GM19099 (cell line): ENCODE measurements around the gene DPF3.

Experiments used
- POLR2A ChIP-seq: IDR thresholded peaks from 3 replicates; pipeline ENCODE4 v1.6.1; 2011; ENCODE audit warnings: low read depth; ENCODE audit not compliant: insufficient read length; ENCODE audit errors: extremely low read depth

The DPF3 gene

DNA sequence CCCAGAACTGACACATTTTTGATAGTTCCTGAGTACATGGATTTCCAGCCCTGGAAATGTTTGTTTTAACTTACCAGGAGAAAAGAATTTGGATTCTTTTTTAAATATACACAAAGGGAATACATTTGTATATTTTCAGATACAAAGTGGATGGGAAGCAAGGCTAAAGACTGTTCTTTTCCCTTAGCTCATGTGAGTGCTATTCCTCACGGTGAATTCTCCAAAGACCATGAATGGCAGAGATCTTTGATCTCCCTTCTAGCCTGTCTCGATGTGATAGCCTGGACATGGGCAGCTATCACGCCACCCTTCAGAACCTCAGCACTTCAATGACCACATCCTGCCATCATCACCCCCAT lies 91.3 kb downstream of the DPF3 start:
- TF ChIP-seq POLR2A: no peak

DNA sequence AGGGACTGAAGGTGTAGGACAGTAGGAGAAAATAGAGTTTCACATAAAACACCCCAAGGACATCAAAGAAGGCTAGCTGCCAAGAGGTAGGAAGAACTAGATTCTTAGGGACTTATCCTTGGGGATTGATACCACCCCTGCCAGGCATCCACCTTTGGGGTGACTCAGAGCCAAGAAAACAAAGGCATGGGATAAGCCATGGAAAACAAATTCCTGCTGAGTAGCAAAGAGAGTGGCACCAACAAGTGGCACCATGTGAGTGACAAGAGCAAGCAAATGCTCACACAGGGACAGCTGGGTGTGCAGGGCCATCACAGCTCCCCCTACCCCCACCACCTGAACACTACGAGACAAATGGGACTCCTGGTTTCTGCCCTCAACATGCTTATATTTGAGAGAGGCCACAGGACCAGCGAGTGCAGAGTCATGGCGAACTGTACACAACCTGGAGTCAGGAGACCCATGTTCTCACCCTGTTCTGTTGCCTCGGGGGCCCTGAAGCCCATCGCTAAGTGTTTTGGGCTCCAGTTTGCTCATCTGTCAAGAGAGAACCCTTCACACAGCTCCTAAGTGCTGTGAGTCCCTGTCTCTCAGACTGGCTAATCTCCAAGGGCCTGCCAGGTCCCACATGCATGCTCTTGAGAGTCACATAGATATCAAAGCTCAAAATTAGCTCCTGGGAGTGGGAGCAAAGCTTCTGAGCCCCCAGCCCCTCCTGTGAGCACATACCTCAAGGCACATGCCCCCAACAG lies 91.9 kb downstream of the DPF3 start:
- no peak for TF ChIP-seq POLR2A

DNA sequence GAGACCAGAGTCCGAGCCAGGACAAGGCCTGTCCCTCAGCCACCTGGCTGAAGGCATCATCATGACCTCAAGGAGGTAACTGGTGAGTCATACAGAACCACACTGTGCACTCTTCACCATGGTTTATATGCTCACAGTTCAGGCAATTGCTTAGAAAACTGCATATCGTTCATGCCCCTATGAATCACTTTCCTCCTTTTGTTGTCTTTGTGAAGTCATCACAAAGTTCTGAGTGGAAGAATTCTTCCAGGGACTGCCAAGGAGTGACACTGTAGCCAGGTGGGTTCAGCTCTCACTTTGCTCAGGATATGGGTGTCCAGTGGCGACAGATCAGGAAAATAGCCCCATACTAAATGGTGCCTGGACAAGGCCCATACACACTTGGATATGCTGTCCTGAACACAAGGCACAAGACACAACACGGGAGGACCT lies 92.5 kb downstream of the DPF3 start:
- TF ChIP-seq POLR2A: no peak

DNA sequence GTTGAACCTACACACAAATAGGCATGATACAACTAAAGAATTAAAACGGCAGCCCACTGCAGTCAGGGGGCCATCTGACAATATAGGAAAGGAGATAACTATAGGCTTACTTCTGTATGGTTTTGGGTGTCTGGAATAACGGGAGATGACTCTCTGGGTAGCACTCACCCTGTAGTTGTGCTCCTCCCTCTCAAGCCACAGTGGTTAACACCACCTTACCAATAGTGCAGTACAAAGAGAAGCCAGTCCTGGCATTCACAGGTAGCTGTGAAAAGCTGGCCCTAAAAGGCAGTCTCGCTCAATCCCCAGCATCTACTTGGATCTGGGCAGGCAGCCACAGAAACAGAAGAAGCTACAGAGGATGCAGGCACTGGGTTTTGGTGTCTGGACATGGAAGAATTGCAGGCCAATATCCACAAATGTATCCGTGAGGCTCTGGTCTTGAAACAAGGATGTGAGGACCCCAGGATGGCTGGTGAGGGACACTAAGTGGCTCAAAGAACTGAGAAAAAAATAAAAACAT lies 93.0 kb downstream of the DPF3 start:
- no peak for TF ChIP-seq POLR2A

DNA sequence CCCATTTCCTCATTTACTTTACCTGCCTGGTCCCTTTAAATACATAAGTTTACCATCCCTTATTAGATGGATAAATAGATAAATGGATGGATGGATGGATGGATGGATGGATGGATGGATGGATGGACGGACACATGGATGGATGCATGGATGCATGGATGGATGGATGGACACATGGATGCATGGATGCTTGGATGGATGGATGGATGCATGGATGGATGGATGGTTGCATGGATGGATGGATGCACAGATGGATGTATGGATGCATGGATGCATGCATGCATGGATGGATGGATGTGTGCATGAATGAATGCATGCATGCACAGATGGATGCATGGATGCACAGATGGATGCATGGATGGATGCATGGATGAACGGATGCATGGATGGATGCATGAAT lies 93.6 kb downstream of the DPF3 start:
- no peak for TF ChIP-seq POLR2A

DNA sequence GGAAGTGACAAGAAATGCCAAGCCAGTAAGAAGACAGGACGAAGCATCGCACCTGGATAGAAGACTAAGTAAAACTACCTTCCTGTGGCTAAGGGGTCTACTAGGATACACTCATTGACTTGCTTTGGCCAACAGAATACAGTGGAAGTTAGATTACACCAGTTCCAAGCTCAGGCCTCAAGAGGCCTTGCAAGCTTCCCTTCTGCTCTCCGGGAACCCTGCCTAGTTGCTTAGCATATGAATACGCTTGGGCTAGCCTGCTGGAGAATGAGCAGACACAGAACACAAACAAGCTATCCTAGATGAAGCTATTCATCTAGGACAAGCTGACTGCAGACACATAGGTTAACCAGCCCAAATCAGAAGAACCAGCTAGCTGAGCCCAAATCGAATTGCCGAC lies 97.0 kb downstream of the DPF3 start:
- TF ChIP-seq POLR2A: no peak

DNA sequence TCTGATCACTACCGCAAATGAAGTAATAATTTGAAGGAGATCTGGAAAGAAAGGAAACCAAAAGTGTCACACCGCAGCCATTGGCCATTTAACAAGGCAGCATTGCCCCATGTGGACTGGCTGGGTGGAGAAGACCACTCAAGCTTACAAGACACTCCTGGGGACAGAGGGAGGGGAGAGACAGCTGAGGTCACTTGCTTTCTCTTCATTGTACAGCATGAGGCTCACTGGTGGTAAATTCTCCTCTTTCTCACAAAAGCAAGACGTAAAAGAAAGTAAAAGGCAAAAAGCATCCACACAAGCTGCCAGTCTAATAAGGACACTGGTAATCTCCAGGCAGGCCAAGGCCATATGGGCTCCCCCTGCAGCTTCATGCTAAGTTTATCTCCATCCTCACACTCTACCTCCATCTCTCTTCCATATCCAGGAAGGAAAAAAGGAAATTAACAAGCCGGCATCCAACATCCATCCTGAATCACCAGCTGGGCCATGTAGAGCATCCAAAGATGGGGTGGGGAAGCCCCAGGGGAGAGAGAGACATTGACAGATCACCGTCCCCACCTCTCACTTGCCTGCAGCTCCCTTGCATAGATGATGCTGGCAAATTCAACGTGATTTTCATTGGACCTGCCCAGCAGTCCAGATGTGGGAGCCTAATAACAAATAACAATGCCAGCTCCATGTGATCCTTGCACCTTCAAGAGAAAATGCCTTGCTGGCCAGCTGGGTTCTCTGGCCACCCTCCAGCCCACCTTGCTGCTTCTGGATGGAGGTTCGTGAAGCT lies 100.6 kb downstream of the DPF3 start:
- TF ChIP-seq POLR2A: no peak

DNA sequence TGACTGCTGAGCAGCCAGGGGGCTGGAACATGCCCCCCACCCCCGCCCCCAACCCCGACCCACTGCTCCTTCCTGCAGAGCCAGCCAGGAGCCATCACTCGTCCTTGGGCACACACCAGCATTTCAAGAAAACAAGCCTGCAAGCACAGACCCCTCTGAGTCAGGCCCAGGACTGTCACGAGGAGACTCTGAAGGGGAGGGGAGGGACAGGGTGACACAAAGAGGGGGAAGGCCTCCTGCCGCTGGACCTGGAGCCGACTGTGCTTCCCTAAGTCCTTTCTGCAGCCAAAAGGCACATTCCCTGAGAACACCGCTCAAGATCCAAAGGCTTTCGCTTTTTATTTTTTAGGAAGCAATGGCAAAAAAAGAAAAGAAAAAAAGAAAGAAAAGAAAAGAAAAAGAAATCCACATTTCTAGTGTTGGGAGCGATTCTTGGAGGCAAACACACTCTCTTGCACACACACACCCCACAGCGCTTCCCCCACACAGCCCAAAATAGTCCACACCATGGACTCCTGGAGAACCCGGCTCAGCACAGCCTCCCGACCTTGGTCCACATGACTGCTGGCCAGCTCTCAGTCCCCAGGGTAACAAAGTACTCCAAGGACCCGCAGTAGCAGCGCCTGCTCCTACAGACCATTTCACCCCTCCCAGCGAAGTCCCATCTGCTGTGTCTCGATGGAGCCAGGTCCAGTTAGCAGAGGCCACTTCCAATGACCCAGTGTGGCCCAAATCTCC lies 101.7 kb downstream of the DPF3 start:
- TF ChIP-seq POLR2A: no peak

DNA sequence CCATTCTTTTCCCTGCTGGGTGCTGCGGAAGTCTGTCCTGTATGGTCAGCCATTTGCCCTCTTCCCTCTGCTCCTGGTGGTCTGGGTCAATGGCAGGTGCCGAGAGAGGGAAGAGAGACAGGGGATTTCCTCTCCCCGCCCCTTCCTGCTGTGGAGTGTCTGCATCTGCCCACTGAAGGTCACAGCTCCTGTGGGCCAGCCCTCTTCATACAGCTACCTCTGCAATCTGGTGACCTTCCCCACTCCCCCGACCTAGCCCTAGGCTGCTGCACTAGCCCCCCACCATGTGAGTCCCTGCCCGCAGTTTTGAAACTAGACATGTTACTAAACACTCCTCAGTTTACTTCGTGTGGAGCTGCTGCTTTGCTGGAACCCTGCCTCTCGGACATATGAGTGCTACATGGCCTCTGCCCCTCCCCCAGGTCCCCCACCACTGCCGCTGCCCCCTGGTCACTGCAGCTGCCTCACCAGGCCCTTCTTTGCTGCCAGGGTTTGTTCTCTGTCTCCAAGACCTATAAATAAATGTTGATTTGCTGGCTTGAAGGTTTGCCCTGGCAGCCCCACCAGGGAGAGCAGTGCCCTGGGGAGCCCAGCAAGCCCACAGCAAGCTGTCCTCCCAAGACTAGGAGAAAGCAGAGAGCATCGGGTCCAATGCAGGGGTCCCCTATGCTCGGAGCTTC lies 102.9 kb downstream of the DPF3 start:
- TF ChIP-seq POLR2A: no peak

DNA sequence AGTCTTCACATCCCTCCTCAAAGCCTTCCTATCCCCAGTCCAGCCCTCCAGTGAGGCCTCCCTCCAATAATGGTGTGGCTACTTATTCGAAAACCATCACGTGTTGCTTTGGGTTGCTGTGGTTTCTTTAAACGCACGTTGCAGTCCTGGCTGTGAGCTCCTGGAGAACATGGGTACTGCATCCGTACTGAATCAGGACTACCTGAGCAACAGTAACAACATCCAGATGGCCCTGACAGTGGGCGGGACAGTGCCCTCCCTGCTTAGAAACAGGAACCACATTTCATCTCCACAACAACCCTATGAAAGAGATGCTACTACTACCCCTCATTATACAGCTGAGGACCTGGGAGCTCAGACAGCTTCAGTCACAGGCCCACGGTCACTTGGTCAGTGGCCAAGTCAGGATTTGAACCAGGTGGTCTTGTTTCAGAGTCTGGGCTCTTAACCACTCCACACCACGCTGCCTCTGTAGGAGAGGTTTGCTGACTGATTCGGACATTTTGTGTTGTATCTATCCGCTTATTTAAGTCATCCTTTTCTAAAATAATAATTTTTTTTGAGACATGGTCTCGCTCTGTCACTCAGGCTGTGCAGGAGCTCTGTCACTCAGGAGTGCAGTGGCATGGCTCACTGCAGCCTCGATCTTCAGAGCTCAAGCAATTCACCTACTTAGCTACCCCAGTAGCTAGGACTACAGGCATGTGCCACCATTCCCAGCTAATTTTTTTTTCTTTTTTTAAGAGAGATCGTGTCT lies 104.8 kb downstream of the DPF3 start:
- no peak for TF ChIP-seq POLR2A

DNA sequence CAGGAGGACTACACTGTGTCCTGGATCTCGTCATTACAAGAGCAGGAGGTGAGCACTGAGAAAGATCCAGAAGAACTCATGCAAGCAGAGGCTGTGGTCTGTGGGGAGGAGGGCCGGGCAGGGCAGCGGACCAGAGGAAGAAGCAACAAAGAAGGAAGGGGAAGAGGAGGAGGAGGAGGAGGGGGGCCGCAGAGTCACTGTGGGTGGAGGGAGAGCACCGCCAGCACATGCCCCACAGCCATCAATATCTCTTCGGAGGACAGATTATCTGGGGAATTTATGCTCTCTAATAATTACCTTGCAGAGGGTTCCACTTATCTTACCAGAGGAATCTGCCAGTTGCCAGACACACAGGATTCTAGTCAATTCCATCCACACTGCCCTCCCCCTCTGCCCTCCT lies 105.6 kb downstream of the DPF3 start:
- no peak for TF ChIP-seq POLR2A

DNA sequence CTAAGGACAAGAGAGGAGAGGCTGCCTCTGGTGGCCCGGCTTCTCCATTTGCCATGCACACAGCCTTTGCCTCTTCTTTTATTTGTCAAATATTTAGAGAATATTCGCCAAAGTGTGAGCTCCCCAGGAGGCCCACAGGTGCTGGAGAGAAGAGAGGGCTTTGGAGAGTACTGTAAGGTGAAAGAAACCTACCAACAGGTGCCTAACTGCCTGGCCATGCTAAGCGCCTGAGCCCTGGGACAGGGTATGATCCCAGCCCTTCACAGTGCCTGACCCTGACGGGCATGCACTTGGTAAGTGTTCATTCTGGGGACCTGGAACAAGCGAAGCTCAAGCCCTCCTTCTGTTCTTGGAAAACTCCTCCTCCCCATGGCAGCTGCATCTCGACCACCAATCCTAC lies 106.1 kb downstream of the DPF3 start:
- no peak for TF ChIP-seq POLR2A

DNA sequence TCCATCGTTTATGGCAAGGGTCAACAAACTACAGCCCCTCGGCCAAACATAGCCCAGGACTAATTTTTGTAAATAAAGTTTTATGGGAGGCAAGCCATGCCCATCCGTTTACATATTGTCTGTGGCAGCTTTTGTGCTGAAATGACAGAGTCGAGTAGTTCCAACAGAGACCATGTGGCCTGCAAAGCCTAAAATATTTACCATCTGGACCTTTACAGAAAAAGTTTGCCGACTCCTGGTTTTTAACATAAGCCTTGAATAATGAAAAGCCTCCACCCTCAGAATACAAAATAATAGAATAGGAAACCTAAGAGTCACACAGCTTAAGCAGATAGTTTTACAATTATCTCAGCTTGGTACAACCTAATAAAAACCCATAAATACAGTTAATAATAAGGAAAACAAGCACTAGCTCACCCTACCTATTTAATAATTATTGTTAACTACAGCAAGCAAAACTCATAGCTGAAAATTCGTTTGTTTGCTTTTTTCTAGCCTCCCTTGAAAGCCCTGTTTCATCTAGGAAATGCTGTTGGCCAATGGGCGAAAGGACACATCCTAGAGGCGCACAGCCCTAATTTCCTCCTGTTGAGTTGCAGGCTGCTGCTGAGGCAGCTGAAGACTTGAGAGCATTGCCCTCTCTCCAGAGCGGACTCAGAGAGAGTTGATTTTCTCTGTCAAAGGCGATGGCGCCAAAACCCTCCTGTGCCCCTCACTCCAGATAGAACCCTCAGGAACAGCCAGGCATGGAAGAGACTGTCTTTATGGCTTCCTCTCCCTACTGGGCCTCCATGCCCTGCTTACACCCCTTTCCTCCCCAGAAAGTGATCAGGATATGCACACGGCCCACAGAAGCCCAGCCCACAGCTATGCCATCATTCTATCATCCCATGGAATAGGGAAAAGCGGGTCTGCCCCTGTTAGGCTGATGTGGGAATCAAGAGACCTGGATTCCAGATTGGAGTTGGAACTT lies 107.2 kb downstream of the DPF3 start:
- TF ChIP-seq POLR2A: no peak
